GM21447 (cell line): ENCODE results near the gene DDX1.
A peak's percentile ranks its signal among the peaks of the same experiment; 100 is the strongest.

Source experiments
- ATAC-seq: cut with Tn5 transposase; IDR thresholded peaks from one replicate; pipeline ENCODE4 v1.9.1; 2021; ENCODE audit not compliant: unreplicated experiment

Gene DDX1

GRCh38 chr2:15561574-15562344 lies 29.9 kb upstream of the DDX1 start:
- peak; percentile 34 for ATAC-seq

- no peak for ATAC-seq
These were observed 29.2 kb upstream of the DDX1 start for GRCh38 chr2:15562354-15563031.

DNA sequence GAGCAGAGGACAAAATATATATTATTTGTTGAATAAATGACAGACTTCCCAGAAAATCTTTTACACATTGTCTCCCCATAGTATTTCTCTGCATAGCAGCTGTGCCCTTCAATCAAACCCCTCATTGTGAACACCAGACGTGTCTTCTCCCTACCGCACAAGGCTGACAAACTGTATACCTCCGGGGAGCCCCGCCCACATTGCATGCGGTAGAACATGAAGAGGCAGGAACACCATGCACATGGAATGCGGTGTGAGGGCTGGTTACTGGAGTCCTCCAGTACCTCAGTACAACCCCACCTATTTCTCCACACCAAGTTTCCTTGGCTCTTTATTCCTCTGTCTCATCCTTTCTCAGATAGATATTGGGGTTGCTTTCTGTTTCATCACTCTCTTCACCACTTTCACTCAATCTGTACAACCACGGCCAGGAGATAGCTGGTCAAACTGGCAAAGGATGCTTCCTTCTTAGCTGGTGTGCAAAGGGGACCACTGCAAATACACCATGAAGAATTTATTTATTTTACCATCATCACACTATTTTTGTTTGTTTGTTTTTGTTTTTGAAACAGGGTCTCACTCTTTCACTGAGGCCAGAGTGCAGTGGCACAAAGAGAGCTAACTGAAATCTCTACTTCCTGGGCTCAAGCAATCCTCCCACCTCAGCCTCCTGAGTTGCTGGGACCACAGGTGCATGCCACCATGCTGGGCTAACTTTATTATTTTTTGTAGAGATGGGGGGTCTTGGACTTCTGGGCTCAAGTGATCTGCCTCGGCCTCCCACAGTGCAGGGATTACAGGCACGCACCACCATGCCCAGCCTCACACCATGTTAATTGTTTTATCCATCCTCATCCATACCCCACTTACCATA lies 28.2 kb upstream of the DDX1 start:
- no peak for ATAC-seq

DNA sequence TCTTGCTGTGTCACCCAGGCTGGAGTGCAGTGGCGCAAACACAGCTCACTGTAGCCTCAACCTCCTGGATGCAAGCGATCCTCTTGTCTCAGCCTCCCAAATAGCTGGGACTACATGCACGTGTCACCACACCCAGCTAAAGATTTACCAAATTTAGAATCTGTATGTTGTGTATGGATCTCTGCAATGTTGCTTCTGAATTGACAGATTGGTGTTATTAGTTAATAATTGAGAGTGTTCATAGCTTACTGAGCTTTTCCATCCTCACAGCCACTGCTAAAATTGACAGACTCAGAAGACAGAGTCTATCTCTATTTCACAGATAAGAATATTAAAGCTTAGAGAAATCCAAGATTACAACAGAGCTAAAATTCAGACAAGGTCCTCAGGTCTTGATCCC lies 26.3 kb upstream of the DDX1 start:
- no peak for ATAC-seq

DNA sequence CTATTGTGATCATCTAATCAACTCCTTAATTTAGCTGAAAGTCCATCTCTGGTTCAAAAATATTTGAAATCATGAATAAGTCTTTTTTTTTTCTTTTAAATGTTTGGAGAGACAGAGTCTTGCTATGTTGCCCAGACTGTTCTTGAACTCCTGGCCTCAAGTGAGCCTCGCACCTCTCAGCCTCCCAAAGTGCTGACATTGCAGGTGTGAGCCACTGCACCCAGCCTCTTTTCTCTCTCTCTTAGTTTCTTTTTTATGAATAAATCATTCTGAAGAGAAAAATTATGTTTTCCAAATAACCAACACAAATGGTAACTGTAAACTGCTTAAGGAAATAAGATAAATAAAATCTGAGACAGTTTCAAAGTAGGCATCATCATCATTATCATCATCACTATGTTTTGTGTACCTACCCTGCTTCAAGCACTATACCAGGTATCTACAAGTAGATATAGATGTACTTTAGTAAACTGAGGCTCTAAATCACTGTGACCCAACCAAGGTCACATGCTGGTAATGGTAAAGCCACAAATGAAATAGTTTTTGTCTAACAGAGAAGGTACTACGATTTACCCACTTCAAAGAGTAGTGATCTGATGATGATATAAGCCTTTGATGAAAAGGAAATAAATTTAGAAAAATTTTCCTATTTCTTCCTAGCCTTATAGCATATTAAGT lies 25.5 kb upstream of the DDX1 start:
- no peak for ATAC-seq

GRCh38 chr2:15566912-15567311 lies 24.8 kb upstream of the DDX1 start:
- no peak for ATAC-seq

- ATAC-seq: no peak
These were observed 22.8 kb upstream of the DDX1 start for GRCh38 chr2:15568874-15569273.

GRCh38 chr2:15570104-15570503 lies 21.6 kb upstream of the DDX1 start:
- ATAC-seq: no peak

- no peak for ATAC-seq
These were observed 19.9 kb upstream of the DDX1 start for GRCh38 chr2:15571729-15572128.

- peak; percentile 95 for ATAC-seq
These were observed 14.5 kb upstream of the DDX1 start for GRCh38 chr2:15577071-15577735.

DNA sequence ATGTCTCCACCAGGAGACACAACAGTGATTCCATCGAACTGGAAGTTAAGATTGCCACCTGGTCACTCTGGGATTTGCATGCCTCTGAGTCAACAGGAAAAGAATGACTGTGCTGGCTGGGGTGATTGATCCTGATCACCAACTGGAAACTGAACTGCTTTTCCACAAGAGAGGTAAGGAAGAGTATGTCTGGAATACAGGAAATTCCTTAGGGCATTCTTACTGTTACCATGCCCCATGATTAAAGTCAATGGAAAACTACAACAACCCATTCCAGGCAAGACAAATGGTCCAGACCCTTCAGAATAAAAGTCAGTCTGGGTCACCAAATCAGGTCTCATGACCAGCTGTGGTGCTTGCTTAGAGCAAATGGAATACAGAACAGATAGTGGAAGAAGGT lies 12.0 kb upstream of the DDX1 start:
- ATAC-seq: no peak

DNA sequence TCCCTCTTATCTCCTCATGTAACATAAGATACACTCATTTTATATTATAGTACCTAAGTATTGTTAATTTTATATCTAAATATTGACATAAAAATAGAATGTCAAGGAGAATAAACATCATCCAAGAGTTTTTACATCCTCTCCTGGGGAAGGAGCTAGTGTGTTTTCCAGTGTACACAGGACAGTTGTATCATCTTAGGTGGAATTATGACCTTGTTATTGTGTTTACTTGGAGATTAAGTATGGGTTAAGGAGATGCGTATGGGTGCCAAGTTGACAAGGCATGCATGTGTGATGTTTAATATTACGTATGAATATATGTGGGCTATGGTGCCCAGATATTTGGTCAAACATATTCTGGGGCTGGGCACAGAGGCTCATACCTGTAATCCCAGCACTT lies 11.2 kb upstream of the DDX1 start:
- no peak for ATAC-seq

GRCh38 chr2:15582710-15583357 lies 8.8 kb upstream of the DDX1 start:
- ATAC-seq: no peak

DNA sequence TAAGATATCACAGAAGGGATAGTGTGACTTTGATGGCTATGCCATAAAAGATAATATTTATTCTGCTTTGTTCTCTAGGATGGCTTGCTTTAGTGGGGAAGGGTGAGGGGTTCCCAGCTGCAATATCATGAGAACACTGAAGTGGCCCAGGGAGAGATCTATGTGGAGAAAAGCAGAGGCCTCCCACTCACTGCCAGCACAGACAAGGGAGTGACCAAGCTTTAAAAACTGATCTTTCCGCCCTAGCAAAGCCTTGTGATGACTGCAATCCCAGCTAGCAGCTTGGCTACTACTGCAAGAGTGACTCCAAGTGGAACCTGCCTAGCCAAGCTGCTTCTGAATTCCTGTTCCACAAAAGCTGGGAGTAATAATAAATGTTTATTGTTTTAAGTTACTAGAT lies 7.8 kb upstream of the DDX1 start:
- ATAC-seq: no peak

GRCh38 chr2:15584316-15584715 lies 7.4 kb upstream of the DDX1 start:
- no peak for ATAC-seq

GRCh38 chr2:15584767-15585469 lies 6.8 kb upstream of the DDX1 start:
- no peak for ATAC-seq

DNA sequence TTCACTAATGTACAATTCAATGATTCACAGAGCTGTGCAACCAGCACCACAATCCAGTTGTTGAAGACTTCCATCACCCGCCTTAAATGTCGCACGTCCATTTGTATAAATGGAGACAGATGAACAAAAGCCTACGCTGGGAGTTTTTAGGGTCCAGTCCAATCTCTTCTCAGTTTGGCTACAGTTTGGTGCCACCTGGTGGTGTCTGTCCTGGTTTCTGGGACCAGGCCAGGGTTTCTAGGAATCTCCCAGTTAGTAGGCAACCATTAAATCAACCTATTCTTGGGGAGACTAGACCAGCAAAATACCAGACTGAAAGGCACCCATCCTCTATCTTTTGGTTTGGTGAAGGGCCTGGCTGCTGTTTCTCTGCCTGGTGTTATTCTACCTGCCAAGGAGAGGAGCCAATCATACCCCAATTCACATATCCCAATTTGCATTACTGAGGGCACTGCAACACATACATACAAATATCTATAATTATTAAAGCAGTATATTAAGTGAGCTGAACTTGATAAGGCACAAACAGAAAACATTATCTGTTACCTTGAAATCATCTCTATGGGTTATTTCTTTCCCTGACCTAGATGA lies 3.2 kb upstream of the DDX1 start:
- ATAC-seq: no peak

DNA sequence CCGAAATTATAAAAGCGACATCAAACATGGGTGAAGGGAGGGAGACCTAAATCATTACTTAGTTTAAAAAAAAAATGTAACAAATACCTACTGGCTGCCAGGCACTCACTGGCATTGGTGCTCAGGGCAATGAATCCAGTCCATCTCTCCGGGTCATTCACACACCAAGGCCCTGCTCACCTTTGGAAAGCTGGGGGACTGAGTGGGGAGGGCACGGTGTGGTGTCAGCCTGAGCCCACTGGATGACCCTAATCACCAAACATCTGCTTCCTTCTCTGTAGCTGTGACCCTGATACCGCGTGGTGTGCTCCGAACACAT lies 336 bp upstream of the DDX1 start:
- no peak for ATAC-seq

GRCh38 chr2:15593327-15593705 lies 1.6 kb downstream of the DDX1 start:
- ATAC-seq: no peak
